HG02610 (cell line): Measurements from ENCODE around the gene RGR.
A peak's percentile ranks its signal among the peaks of the same experiment; 100 is the strongest.
"Not testable (repeated sequence)": the region's sequence is repeated elsewhere in the genome, so short reads cannot be mapped to it uniquely, and the experiment has no call there.

Experiments used
- ATAC-seq: cut with Tn5 transposase; IDR thresholded peaks from one replicate; pipeline ENCODE4 v1.9.1; 2021; ENCODE audit warnings: mild to moderate bottlenecking, moderate library complexity; ENCODE audit not compliant: unreplicated experiment

The RGR gene

GRCh38 chr10:84256510-84257342 lies 11.9 kb downstream of the RGR start:
- ATAC-seq = no peak

DNA sequence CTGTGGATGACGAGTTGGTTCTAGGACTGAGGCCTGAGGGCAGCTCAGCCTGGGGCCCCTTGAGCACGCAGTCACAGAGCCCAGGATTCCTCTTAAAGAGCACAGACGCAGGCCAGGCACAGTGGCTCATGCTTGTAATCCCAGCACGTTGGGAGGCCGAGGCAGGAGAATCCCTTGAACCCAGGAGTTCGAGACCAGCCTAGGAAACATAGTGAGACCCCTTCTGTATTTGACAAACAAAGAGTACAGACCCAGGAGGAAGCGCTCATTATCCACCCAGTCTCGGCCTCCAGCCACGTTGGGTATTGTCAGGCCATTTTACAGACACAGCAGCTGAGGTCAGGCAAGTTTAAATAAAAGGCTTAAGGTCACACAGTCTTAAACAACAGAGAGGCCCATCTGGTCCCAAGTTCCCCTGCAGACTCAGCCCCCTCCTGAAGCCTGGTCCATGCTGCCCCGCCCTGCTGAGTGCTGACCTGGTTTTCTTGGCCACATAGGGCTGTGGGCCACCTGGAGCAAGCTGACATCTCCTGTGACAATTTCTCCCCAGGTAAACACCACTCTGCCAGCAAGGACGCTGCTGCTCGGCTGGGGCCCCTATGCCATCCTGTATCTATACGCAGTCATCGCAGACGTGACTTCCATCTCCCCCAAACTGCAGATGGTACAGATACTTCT lies 12.6 kb downstream of the RGR start:
- no peak for ATAC-seq

GRCh38 chr10:84258034-84258695 lies 13.3 kb downstream of the RGR start:
- ATAC-seq = no peak

DNA sequence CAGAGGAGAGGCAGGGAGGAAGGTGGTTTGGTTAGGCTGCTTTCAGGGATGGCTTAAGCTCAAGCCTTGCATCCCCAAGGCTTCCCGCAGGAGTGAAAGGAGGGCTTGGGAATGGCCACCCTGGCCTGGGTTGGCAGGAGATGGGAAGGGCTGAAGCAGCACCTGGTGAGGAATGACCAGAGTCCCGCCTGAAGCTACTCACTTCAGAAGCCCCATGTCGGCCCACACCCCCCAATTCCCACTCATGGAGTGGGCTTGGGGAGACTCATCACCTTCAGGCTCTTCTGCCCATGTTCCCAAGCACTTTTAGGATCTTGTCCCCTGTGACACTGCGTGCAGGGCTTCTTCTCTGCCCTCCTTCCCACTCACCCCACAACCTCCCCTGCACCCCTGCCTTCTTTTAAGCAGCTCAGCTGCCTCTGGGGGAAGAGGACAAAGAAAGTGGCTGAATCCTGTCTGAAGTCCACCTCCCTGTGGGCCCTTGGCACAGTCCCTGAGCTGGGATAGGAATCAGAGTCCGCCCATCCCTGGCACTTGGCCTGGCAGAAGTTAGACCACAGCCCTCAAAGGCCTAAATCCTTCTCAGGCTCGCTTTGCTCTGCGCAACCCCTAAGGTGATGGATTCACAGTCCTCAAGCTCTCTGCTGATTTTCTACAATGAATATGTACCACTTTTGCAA lies 16.5 kb downstream of the RGR start:
- no peak for ATAC-seq

- ATAC-seq = no peak
Measured at GRCh38 chr10:84262190-84262956, 17.5 kb downstream of the RGR start.

GRCh38 chr10:84263716-84264115 lies 18.9 kb downstream of the RGR start:
- no peak for ATAC-seq

- peak; percentile 85 for ATAC-seq
Measured at GRCh38 chr10:84264611-84265141, 19.8 kb downstream of the RGR start.

GRCh38 chr10:84265418-84265817 lies 20.6 kb downstream of the RGR start:
- ATAC-seq = no peak

- peak; percentile 81 for ATAC-seq
Measured at GRCh38 chr10:84267503-84268126, 22.8 kb downstream of the RGR start.

DNA sequence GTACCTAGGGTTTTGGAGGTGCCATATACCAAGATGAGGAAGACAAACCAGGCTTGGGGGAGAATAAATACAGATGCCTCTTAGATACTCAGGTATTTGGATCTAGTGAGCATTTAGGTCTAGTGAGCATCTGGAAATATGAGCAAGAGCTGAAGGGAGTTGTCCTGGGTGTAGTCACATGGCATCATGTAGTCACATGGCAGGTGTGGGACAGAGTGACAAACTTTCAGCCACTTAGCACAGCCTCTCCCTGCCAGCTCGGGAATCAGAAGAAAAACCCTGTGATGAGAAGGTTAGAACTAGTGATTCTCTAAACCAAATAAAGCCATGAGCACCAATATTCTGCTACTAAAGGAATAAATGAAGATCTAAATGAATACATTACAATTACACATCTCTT lies 24.3 kb downstream of the RGR start:
- ATAC-seq = no peak

GRCh38 chr10:84269773-84270172 lies 24.9 kb downstream of the RGR start:
- ATAC-seq = no peak

GRCh38 chr10:84270708-84271107 lies 25.9 kb downstream of the RGR start:
- no peak for ATAC-seq

- ATAC-seq = not testable (repeated sequence)
Measured at GRCh38 chr10:84279876-84280475, 35.1 kb downstream of the RGR start.

DNA sequence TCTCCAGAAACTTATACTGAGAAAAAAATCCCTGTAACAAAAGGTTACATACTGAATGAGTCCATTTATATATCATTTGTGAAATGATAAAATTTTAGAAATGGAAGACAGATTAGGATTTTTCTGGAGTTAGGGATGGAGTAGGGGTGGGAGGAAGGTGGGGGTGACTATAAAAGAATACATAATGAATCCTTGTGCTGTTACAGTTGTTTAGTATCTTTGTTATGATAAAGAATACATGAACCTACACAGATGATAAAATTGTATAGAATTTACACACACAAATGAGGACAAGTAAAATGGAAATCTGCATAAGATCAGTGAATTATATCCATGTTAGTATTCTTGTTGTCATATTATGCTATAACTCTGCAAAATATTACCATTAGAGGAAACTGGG lies 41.8 kb downstream of the RGR start:
- ATAC-seq = no peak

DNA sequence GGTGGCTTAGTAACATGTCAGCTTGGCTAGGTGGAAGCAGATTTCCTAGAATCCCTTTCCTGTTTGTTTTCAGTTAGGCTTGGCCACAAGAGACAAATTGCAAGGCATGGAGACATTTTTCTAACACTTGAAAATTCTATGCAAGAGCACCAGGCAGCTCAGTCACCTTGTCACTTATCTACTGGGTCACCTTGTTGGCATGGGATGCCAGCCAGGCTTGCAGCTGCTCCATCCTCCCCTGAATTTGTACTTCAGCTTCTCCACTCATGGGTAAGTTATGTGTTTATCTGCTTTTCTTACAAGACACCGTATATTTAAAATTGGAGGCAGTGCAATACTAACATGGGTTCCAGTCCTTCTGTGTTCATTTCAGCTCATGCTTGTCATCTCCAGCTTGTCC lies 43.3 kb downstream of the RGR start:
- ATAC-seq = no peak

GRCh38 chr10:84289521-84290200 lies 44.8 kb downstream of the RGR start:
- no peak for ATAC-seq

DNA sequence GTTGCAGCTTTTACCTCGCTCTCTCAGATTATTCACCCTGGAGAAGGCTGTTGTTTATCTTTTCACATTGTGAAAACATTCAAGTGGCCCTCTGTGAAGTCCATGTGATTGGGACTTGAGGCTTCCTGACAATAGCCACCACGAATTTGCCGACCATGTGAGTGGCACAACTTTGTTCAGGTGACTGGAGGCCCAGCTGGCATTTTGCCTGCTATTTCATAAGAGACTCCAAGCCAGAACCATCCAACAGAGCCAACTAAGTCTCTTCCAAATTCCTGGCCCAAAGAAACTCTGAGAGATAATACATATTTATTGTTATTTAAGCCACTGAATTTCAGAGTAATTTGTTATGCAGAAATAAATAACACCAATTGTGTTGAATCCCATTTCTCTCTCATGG lies 45.4 kb downstream of the RGR start:
- no peak for ATAC-seq

DNA sequence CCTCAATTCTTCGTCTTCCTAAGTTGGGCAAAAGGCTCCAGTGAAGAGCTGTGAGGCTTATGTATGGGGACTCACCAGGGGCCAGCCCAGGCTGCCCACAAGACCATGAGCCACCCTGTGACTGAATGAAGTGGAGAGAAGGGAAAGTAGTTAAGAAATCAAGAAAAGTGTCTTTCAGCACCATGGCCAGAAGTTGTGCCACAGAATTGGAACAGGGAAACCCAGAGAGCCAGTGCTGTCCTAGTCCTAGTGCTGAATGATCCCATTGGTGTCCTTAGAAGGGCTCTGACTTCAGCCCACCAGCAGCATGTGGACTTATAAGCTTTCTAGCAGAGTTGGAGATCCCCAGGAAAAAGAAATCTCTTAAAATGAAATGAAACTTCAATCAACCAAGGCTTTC lies 46.5 kb downstream of the RGR start:
- ATAC-seq = no peak

DNA sequence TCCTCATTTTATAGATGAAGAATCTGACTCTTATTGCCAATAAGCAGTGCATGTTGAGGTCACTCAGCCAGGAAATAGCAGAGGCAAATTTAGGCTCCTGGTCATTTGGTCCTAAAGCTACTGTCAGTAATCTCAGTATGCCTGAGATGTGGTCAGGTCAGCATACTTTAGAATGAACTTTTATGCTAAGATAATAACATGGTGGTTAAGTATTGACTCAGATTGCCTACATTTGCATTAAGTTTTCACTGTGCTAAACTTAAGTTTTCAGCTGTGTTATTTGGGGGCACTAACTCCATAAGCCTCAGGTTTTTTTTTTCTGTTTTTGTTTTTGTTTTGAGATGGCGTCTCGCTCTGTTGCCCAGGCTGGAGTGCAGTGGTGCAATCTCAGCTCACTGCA lies 47.6 kb downstream of the RGR start:
- ATAC-seq = peak; percentile 81
